Stimulated activated CD4-positive, alpha-beta T cell treated with anti-CD3 and anti-CD28 coated beads, Interleukin-15, amount 100 ng/mL, for 24 hours (primary cell): ENCODE results near the gene ALKBH5.

Experiments
- DNase-seq: peaks from one replicate; pipeline ENCODE4 v3.0.0-alpha.2; 2020

The ALKBH5 gene

GRCh38 chr17:18183334-18184142, at the start of gene ALKBH5:
TSS of gene ALKBH5 (plus strand) at chr17:18183828. CDS start at chr17:18184244, 416 bp downstream.
- peak; percentile 96 for DNase-seq

DNA sequence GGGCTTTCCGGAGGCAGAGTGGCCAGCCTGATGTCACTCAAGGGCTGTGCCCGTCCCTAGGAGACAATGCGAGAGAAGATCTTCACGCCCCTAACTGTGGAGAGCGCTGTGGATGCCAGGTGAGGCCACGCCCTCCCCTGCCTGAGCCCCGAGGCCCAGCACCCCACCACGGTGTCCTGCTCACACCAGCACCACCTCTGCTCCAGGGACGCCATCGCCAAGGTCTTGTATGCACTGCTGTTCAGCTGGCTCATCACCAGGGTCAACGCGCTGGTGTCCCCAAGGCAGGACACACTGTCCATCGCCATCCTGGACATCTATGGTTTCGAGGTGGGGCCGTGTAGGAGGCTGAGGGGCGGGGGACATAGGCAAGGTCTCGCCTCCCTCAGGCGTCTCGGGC, 47.3 kb upstream of the ALKBH5 start:
- DNase-seq: no peak

GRCh38 chr17:18138065-18138749, 45.4 kb upstream of the ALKBH5 start:
- no peak for DNase-seq

DNA sequence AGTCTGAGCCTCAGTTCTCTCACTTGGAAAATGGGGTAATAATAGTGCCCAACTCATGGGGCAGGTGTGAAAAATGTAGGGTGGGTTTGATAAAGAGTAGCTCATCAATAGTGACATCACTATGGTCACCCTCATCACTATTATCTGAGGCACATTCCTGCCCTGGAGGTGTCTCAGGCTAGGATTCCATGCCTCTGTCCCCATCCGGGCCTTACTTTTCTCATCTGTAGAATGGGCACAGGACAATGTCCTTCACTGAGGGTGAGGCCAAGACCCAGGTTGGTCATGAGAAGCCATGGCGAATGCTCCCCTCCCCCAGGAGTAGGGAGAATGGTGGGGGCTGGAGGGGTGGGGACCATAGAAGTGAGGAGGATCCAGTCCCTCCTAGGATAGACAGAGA, 44.5 kb upstream of the ALKBH5 start:
- no peak for DNase-seq

DNA sequence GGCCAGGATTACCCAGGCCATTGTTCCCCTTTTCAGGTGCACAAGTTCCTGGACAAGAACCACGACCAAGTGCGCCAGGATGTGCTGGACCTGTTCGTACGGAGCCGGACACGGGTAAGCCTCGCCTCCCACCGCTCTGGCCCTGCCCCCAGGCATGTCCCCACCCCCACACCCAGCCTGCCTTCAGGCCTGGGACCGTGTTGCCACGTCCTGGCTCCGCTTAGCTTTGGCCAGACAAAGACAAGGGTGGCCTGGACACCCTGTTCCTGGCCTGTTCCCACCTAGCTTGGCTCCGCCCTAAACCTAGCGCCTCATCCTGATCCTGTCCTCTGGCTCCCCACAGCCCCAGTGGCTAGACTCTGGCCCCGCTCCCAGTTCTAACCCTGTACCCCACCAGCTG, 44.1 kb upstream of the ALKBH5 start:
- no peak for DNase-seq

GRCh38 chr17:18139949-18140348, 43.7 kb upstream of the ALKBH5 start:
- no peak for DNase-seq

DNA sequence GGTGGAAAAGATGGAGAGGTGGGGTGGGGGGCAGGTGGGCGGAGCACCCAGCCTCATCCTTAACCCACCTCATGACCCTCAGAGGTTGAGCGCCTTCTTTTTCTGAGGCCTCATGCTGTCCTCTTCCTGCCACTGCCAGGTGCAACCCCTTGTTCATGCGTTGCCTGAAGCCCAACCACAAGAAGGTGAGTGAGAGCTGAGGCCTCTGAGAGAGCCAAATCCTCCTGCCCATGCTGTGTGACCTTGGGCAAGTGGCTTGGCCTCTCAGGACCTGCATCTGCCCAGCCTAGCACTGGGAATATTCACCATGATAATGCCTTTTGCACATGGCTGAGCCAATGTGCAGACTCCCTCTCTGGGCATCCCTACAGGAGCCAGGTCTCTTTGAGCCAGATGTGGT, 43.0 kb upstream of the ALKBH5 start:
- no peak for DNase-seq

DNA sequence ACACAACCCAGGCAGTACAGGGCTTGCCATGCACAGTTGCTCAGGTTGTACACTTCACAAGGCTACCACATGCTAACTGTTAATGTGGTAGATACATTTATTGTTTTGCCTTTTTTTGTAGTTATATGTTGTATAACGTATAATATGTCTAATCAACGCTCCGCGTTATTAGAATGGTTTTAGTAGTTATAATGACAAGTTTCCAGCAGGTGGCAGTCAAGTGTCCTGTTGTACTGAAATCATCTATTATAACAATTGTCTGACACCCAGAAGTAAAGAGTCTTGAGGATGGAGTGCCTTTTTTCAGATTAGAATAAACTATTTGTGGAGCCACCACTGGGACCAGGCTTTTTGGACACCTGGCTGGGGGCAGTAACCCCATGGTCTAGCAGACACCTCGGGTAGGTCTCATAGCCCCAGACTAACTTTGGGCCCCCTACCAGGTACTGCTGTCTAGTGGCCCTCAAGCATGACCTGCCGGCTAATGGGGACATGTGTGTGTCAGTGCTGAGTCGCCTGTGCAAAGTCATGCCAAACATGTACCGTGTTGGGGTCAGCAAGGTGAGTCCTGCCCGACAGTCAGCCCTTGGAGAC, 42.3 kb upstream of the ALKBH5 start:
- DNase-seq: peak; percentile 37

DNA sequence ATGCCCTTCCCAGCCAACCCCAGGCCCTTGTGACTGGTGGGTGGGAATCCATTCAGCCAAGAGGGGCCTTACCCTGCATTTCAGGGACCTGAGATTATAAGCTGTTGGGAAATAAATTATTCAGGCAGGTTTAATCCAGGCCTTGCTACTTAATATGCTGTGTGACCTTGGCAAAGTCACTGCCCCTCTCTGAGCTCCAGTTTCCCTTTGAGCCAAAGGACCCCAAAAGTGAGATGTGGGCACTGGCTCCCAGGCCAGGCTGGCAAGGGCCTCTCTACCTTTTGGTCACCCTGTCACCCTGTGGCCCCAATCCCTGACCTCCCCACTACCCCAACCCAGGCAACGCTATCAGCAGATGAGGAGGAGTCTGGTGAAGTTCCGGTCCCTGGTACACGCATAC, 41.2 kb upstream of the ALKBH5 start:
- no peak for DNase-seq

- no peak for DNase-seq
Observed at GRCh38 chr17:18143044-18143936, 40.3 kb upstream of the ALKBH5 start.

DNA sequence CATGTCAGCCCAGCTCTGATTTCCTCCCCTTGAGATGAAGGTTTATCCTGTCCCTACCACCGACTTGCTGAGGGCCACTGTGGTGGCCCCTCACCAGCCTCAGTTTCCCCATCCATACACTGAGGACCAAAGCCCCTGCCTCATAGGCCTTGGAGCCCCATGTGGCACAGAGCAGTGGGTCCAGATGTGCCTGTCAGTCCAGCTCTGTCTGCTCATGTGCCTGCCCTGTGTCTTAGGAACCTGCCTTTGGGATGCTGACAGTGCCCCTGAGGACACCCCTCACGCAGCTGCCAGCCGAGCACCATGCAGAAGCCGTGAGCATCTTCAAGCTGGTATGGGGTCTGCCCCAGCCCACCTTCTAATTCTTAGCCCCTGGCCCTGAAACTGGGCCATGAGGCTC, 39.4 kb upstream of the ALKBH5 start:
- DNase-seq: no peak

DNA sequence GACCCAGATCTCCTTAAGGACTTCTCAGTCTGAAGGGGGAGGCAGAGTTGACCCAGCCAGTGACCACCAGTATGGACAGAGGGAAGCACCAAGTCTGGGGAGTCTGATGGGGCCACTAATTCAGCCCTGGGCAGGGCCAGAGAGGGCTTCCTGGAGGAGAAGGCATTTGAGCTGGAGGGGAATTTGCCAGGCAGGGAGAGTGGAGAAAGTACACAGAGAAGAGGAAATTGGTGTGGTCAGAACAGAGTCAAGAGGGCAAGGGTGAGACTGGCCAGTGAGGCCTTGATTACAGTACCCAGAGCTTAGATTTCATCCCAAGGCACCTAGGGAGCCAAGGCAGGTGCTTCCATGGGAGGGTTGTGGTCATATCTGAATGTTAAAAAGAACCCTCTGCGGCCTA, 38.8 kb upstream of the ALKBH5 start:
- no peak for DNase-seq

DNA sequence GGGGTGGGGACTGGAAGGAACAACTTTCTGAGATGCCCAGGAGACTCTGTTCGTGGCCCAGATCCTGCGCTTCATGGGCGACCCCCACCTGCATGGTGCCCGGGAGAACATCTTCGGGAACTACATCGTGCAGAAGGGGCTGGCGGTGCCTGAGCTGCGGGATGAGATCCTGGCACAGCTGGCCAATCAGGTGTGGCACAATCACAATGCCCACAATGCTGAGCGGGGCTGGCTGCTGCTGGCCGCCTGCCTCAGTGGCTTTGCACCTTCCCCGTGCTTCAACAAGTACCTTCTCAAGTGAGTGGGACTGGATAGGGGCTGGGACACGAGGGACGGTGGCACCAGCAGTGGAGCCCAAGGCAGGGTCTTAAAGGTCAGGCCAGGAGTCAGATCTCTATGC, 37.8 kb upstream of the ALKBH5 start:
- no peak for DNase-seq

GRCh38 chr17:18146259-18146658, 37.4 kb upstream of the ALKBH5 start:
- DNase-seq: no peak

DNA sequence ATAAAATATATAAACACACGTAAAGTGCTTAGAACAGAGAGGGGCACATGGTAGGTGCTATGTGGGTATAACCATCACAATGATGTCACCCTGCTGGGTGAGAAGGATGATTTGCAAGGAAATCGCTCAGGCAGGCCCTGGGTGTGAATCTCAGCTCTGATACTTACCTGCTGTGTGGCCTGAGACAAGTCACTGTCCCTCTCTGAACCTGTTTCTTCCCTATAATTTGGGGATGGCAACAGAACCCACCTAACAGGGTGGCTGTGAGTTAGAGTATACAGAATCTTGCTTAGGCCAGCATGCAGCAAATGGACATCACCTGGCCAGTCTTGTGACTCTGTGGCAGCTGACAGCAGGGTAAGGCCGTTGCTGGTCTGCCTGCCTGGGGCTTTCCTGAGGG, 36.6 kb upstream of the ALKBH5 start:
- DNase-seq: no peak

DNA sequence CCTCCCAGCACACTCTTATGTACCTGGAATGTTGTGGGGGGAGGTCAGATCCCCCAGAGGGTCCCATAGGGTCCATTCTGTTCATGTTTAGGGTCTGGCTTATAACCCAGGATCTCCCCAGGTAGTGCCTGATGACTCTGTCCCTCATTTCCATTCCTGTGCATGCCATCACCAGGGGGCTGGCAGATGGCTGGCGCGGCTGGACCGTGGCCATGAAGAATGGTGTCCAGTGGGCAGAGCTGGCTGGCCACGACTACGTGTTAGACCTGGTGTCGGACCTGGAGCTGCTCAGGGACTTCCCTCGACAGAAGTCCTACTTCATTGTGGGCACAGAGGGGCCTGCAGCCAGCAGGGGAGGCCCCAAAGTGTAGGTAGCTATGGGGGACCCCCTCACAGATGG, 35.0 kb upstream of the ALKBH5 start:
- no peak for DNase-seq

DNA sequence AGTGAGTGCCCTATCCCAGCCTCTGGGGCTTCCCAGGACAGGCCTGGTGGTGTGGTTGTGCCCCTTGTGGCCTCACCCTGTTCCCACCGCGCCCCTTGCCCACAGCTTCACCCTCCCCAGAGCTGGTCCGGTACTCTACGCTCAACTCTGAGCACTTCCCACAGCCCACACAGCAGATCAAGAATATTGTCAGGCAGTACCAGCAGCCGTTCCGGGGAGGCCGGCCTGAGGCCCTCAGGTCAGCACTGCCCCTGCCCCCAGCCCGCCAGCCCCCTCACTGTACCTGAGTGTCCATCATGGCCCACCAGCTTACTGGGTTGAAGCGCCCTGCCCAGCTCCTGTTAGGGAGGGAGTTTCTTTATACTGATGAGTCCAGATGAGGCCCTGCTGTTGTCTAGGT, 32.3 kb upstream of the ALKBH5 start:
- no peak for DNase-seq

DNA sequence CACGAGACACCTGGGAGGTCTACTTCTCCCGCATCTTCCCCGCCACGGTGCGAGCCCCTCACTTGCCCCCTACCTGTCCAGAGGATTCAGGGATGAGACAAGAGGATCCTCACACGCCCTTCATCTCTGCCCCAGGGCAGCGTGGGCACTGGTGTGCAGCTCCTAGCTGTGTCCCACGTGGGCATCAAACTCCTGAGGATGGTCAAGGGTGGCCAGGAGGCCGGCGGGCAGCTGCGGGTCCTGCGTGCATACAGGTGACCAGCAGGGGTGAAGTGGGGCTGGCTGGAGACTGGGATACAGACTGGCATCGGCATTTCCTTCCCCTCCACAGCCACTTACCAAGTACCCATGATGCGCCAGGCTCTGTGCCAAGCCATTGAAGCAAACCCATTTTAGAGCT, 28.4 kb upstream of the ALKBH5 start:
- no peak for DNase-seq

GRCh38 chr17:18156171-18156975, 27.3 kb upstream of the ALKBH5 start:
- DNase-seq: no peak

DNA sequence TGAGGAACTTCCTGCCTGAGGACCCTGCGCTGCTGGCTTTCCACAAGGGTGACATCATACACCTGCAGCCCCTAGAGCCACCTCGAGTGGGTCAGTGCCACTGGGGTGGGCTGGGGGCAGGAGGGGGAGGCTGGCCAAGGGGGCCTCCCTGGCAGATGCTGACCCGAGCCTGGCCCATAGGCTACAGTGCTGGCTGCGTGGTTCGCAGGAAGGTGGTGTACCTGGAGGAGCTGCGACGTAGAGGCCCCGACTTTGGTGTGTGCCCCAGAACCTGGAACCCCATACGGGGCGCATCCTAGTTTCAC, 26.7 kb upstream of the ALKBH5 start:
- DNase-seq: no peak

DNA sequence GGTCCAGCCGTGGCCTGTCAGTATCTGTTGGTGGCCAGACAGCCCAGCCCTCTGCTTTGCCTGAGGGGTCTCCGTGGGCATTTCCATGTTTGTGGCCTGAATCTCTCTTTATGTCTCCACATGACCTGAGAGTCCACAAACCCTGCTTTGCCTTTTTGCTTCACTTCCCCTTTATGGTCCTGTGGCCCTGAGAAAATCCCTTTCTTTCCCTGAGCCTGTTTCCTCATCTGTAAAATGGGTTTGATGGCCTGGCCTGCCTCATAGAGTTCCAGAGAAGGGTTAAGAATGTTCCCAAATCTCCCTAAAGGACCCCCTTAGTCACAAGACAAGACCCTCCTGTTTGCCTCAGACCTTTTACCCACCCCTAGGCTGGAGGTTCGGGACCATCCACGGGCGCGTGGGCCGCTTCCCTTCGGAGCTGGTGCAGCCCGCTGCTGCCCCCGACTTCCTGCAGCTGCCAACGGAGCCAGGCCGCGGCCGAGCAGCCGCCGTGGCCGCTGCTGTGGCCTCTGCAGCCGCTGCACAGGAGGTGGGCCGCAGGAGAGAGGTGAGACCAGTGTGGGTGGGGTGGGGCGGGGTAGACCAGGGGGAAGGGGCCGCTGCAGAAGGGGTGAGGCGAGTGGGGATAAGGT, 26.2 kb upstream of the ALKBH5 start:
- no peak for DNase-seq

DNA sequence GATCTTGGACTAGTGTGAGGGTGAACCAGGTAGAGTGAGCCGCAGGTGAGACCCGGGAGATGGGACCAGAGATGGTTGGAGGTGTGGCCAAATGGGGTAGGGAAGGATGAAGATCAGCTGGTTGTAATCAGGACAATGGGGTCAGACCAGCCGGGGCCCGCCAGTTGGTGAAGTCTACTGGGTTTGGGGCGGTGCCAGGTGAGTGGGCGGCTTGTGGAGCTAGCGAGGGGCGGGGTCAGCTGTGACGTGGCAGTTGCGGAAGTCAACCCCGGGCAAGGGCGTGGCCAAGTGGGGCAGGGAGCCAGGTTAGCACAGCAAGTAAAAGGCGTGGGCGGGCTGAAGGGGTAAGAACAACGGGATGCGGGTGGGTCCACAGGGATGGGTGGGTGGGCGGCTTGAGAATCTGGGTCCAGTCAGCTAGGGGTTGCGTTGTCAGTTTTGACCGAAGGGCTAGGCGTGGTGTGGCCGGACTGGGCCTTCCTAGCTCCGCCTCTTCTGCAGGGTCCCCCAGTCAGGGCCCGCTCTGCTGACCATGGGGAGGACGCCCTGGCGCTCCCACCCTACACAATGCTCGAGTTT, 25.5 kb upstream of the ALKBH5 start:
- peak; percentile 98 for DNase-seq
